ENCODE results near the gene MIS18BP1. TPM values are rescaled to one million over a fixed set of nuclear protein-coding genes. Genes with fewer than 3 reads are reported as not detected.
"Not testable (repeated sequence)": the region's sequence is repeated elsewhere in the genome, so short reads cannot be mapped to it uniquely, and the experiment has no call there.

Gene MIS18BP1
- total and polyA plus RNA-seq, 7 donors = 6.6 to 43.8 (median 20.4) TPM

GRCh38 chr14:45222485-45223262, 30.3 kb downstream of the MIS18BP1 start:
- WGBS, 2 donors = 79 to 85% methylated on average over 3 of the region's 3 CpGs
- TF ChIP-seq EP300 (IDR thresholded peaks at IDR 0.05) (no peak), POLR2A (IDR thresholded peaks at IDR 0.05) (no peak), POLR2AphosphoS5 (IDR thresholded peaks at IDR 0.05) (no peak), CTCF (IDR thresholded peaks at IDR 0.05) (no peak)
- no peaks in the 10 kb centered on the region for H3K4me1 ChIP-seq
- no peaks in the 10 kb centered on the region for H3K9me3 ChIP-seq
- peaks cover 0 to 53% (median 3%) of the 10 kb centered on the region in 4 donors for H3K36me3 ChIP-seq
- DNase-seq = no peak
- intact Hi-C loops (cut with DNase I) = no loop called here
- H3K27ac ChIP-seq = no peak overlapping the region
- H3K27me3 ChIP-seq = no peaks in the 10 kb centered on the region
- H3K4me3 ChIP-seq = no peak overlapping the region

- H3K36me3 ChIP-seq = peaks cover 0 to 58% (median 1%) of the 10 kb centered on the region in 4 donors
- whole genome bisulfite sequencing, 2 donors = 97 to 98% methylated on average over 6 of the region's 6 CpGs
Observed at GRCh38 chr14:45214341-45214740, 38.7 kb downstream of the MIS18BP1 start.

GRCh38 chr14:45213716-45214115, 39.3 kb downstream of the MIS18BP1 start:
- H3K27ac ChIP-seq; H3K27me3 ChIP-seq; H3K9me3 ChIP-seq; H3K4me1 ChIP-seq; DNase-seq; H3K4me3 ChIP-seq; intact Hi-C loops (cut with DNase I): not testable (repeated sequence)
- H3K36me3 ChIP-seq = peaks cover 0 to 57% (median 3%) of the 10 kb centered on the region in 4 donors
- 65 to 91% methylated on average over 1 of the region's 1 CpG for WGBS, 2 donors

More at GRCh38 chr14:45214341-45214740, 38.7 kb downstream of the MIS18BP1 start:
- H3K4me3 ChIP-seq; DNase-seq; H3K27ac ChIP-seq; H3K27me3 ChIP-seq; intact Hi-C loops (cut with DNase I); H3K4me1 ChIP-seq; H3K9me3 ChIP-seq: not testable (repeated sequence)

- intact Hi-C loops (cut with DNase I) = no loop called here
- no peak for DNase-seq
- Histone ChIP-seq H3K36me3 (peaks cover 0 to 46% (median 3%) of the 10 kb centered on the region in 4 donors), H3K27ac (no peak overlapping the region), H3K9me3 (no peaks in the 10 kb centered on the region), H3K4me3 (no peak overlapping the region), H3K4me1 (no peaks in the 10 kb centered on the region), H3K27me3 (no peaks in the 10 kb centered on the region)
- no peak for TF ChIP-seq POLR2A (IDR thresholded peaks at IDR 0.05)
- TF ChIP-seq EP300 (IDR thresholded peaks at IDR 0.05) = no peak
- TF ChIP-seq POLR2AphosphoS5 (IDR thresholded peaks at IDR 0.05) = no peak
- no peak for TF ChIP-seq CTCF (IDR thresholded peaks at IDR 0.05)
- WGBS, 2 donors = 83 to 94% methylated on average over 3 of the region's 3 CpGs
Observed at GRCh38 chr14:45212231-45212630, 40.8 kb downstream of the MIS18BP1 start.

GRCh38 chr14:45211295-45211694, 41.7 kb downstream of the MIS18BP1 start:
- DNase-seq = no peak
- no peaks in the 10 kb centered on the region for H3K4me1 ChIP-seq
- TF ChIP-seq POLR2AphosphoS5 (IDR thresholded peaks at IDR 0.05) = no peak
- TF ChIP-seq EP300 (IDR thresholded peaks at IDR 0.05) = no peak
- TF ChIP-seq POLR2A (IDR thresholded peaks at IDR 0.05) = no peak
- TF ChIP-seq CTCF (IDR thresholded peaks at IDR 0.05) = no peak
- intact Hi-C loops (cut with DNase I) = no loop called here
- 95 to 98% methylated on average over 1 of the region's 1 CpG for whole genome bisulfite sequencing, 2 donors
- no peaks in the 10 kb centered on the region for H3K9me3 ChIP-seq
- H3K27ac ChIP-seq = no peak overlapping the region
- no peaks in the 10 kb centered on the region for H3K27me3 ChIP-seq
- peaks cover 0 to 44% (median 3%) of the 10 kb centered on the region in 4 donors for H3K36me3 ChIP-seq
- no peak overlapping the region for H3K4me3 ChIP-seq

GRCh38 chr14:45210159-45210558, 42.8 kb downstream of the MIS18BP1 start:
- DNase-seq = no peak
- peaks cover 0 to 42% (median 3%) of the 10 kb centered on the region in 4 donors for H3K36me3 ChIP-seq
- TF ChIP-seq POLR2A (IDR thresholded peaks at IDR 0.05) (no peak), CTCF (IDR thresholded peaks at IDR 0.05) (no peak), EP300 (IDR thresholded peaks at IDR 0.05) (no peak), POLR2AphosphoS5 (IDR thresholded peaks at IDR 0.05) (no peak)

More at GRCh38 chr14:45210159-45210558, 42.8 kb downstream of the MIS18BP1 start:
- H3K4me3 ChIP-seq = no peak overlapping the region
- no peaks in the 10 kb centered on the region for H3K4me1 ChIP-seq
- no peak overlapping the region for H3K27ac ChIP-seq
- 98 to 100% methylated on average over 1 of the region's 1 CpG for WGBS, 2 donors
- H3K27me3 ChIP-seq = no peaks in the 10 kb centered on the region
- intact Hi-C loops (cut with DNase I) = no loop called here
- no peaks in the 10 kb centered on the region for H3K9me3 ChIP-seq

All from sigmoid colon (tissue), 7 donors.